T-helper 17 cell (primary cell): ENCODE data around the gene COL10A1. TPM values are rescaled to one million over a fixed set of nuclear protein-coding genes. Genes with fewer than 3 reads are reported as not detected.

ENCODE experiments used
- total RNA-seq, 4 donors: library from RNA in 2 of 4; stranded (reverse) in 2 of 4; gene quantifications; one replicate each; pipeline ENCODE4 v1.2.3 and lab custom pipeline; 2022 to 2026

Gene COL10A1
- total RNA-seq, 2 donors from 2014 or later, result 0.34 TPM; not detected in 1

Other genes with a start within 250 kb of the COL10A1 start
- under 1 TPM in 1 of 2 donors, not detected in 1; 0.02 TPM for gene FRK, start 65.2 kb downstream of the COL10A1 start, total RNA-seq
- 10 to 100 TPM; 33.1 to 34.5 TPM for gene NT5DC1, start 25.3 kb downstream of the COL10A1 start, total RNA-seq
- 10 to 100 TPM; 45.8 to 56.5 TPM for gene TSPYL4, start 127.9 kb upstream of the COL10A1 start, total RNA-seq
- gene TSPYL1, start 153.8 kb upstream of the COL10A1 start, total RNA-seq, result 100 to 1,000 TPM; 199 to 216 TPM
- 10 to 100 TPM; 19.2 to 32.3 TPM for gene DSE, start 244.8 kb upstream of the COL10A1 start, total RNA-seq